ENCODE measurements around the gene NDUFC1. TPM values are rescaled to one million over a fixed set of nuclear protein-coding genes. Genes with fewer than 3 reads are reported as not detected.
"Not testable (repeated sequence)": the region's sequence is repeated elsewhere in the genome, so short reads cannot be mapped to it uniquely, and the experiment has no call there.

Gene NDUFC1
- total RNA-seq, 1 donor from 2014 or later, result 18.7 TPM

- H3K36me3 ChIP-seq (ENCODE audit: control insufficient read depth, insufficient read depth, low read length), result no peaks in the 10 kb centered on the region
Observed at GRCh38 chr4:139315221-139315675, 13.0 kb upstream of the NDUFC1 start.

GRCh38 chr4:139314047-139314800, 11.9 kb upstream of the NDUFC1 start:
- no peak for FAIRE-seq
- no peak for TF ChIP-seq CTCF (IDR thresholded peaks at IDR 0.05; ENCODE audit: insufficient read depth, low read length, severe bottlenecking)
- Histone ChIP-seq H3K36me3 (ENCODE audit: control insufficient read depth, insufficient read depth, low read length) (no peaks in the 10 kb centered on the region), H3K4me3 (ENCODE audit: low read depth, low read length) (no peak overlapping the region), H3K27me3 (ENCODE audit: control insufficient read depth, insufficient read depth, low read length) (no peaks in the 10 kb centered on the region)
- DNase-seq (ENCODE audit: low read depth), result no peak

More at GRCh38 chr4:139315221-139315675, 13.0 kb upstream of the NDUFC1 start:
- DNase-seq (ENCODE audit: low read depth) (no peak), FAIRE-seq (no peak)
- no peaks in the 10 kb centered on the region for H3K27me3 ChIP-seq (ENCODE audit: control insufficient read depth, insufficient read depth, low read length)
- no peak for TF ChIP-seq CTCF (IDR thresholded peaks at IDR 0.05; ENCODE audit: insufficient read depth, low read length, severe bottlenecking)
- no peak overlapping the region for H3K4me3 ChIP-seq (ENCODE audit: low read depth, low read length)

GRCh38 chr4:139313414-139313813, 11.1 kb upstream of the NDUFC1 start:
- not testable (repeated sequence) for DNase-seq (ENCODE audit: low read depth); H3K36me3 ChIP-seq (ENCODE audit: control insufficient read depth, insufficient read depth, low read length); H3K4me3 ChIP-seq (ENCODE audit: low read depth, low read length); H3K27me3 ChIP-seq (ENCODE audit: control insufficient read depth, insufficient read depth, low read length); FAIRE-seq

GRCh38 chr4:139312552-139313332, 10.5 kb upstream of the NDUFC1 start:
- no peak overlapping the region for H3K4me3 ChIP-seq (ENCODE audit: low read depth, low read length)
- no peaks in the 10 kb centered on the region for H3K27me3 ChIP-seq (ENCODE audit: control insufficient read depth, insufficient read depth, low read length)
- DNase-seq (ENCODE audit: low read depth), result no peak
- H3K36me3 ChIP-seq (ENCODE audit: control insufficient read depth, insufficient read depth, low read length), result no peaks in the 10 kb centered on the region
- no peak for TF ChIP-seq CTCF (IDR thresholded peaks at IDR 0.05; ENCODE audit: insufficient read depth, low read length, severe bottlenecking)
- no peak for FAIRE-seq

- DNase-seq (ENCODE audit: low read depth) (no peak), FAIRE-seq (no peak)
- TF ChIP-seq CTCF (IDR thresholded peaks at IDR 0.05; ENCODE audit: insufficient read depth, low read length, severe bottlenecking), result no peak
- no peak overlapping the region for H3K4me3 ChIP-seq (ENCODE audit: low read depth, low read length)
- H3K36me3 ChIP-seq (ENCODE audit: control insufficient read depth, insufficient read depth, low read length), result no peaks in the 10 kb centered on the region
- no peaks in the 10 kb centered on the region for H3K27me3 ChIP-seq (ENCODE audit: control insufficient read depth, insufficient read depth, low read length)
Observed at GRCh38 chr4:139311909-139312308, 9.6 kb upstream of the NDUFC1 start.

- FAIRE-seq, result no peak
- DNase-seq (ENCODE audit: low read depth), result no peak
- Histone ChIP-seq H3K4me3 (ENCODE audit: low read depth, low read length) (no peak overlapping the region), H3K27me3 (ENCODE audit: control insufficient read depth, insufficient read depth, low read length) (no peaks in the 10 kb centered on the region), H3K36me3 (ENCODE audit: control insufficient read depth, insufficient read depth, low read length) (peaks cover 4% of the 10 kb centered on the region)
- no peak for TF ChIP-seq CTCF (IDR thresholded peaks at IDR 0.05; ENCODE audit: insufficient read depth, low read length, severe bottlenecking)
Observed at GRCh38 chr4:139304920-139305319, 2.6 kb upstream of the NDUFC1 start.

Data from bronchial epithelial cell (primary cell).